Right lobe of liver (tissue), 6 donors: ENCODE data around the gene IBA57. TPM values are rescaled to one million over a fixed set of nuclear protein-coding genes. Genes with fewer than 3 reads are reported as not detected.

Experiments
- ATAC-seq, 4 donors: fragments of 200-7000 bp; cut with Tn5 transposase; one replicate each; pipeline ENCODE4 v1.9.1; 2020; ENCODE audit warnings: mild to moderate bottlenecking in 4 of 4, moderate library complexity in 4 of 4
- DNase-seq, 3 donors: peaks; one replicate each; pipeline ENCODE4 v3.0.0-alpha.2; 2020
- H3K27ac ChIP-seq, 3 donors: fragments of 200-600 bp; one replicate each; pipeline ENCODE4 v1.8.0; 2022
- H3K27me3 ChIP-seq, 2 donors: fragments of 200-600 bp; one replicate each; pipeline ENCODE4 v1.8.0; 2022
- H3K36me3 ChIP-seq, 4 donors: fragments of 200-600 bp; sonication (generic) in 1 of 4; one replicate each; pipeline versions ENCODE4 v1.5.1 to v1.8.0; 2017 to 2022; ENCODE audit warnings: control low read depth in 1 of 4
- H3K4me1 ChIP-seq, 4 donors: fragments of 200-600 bp; sonication (generic) in 1 of 4; one replicate each; pipeline versions ENCODE4 v1.5.1 to v1.8.0; 2017 to 2022; ENCODE audit warnings: control low read depth in 1 of 4
- H3K4me3 ChIP-seq, 3 donors: fragments of 200-600 bp; one replicate each; pipeline ENCODE4 v1.8.0; 2022
- H3K9me3 ChIP-seq, 4 donors: fragments of 200-600 bp; sonication (generic) in 1 of 4; one replicate each; pipeline versions ENCODE4 v1.5.1 to v1.8.0; 2017 to 2022; ENCODE audit warnings: control low read depth in 1 of 4
- POLR2A ChIP-seq: fragments of 450-650 bp; IDR thresholded peaks from one replicate; pipeline ENCODE4 v1.6.1; 2017; ENCODE audit warnings: antibody characterized with exemption, mild to moderate bottlenecking
- WGBS: methylation state at CpG from one replicate; pipeline ENCODE4 v1.1.6; 2018; ENCODE audit warnings: low coverage, low lambda C conversion rate; ENCODE audit not compliant: insufficient coverage; ENCODE audit errors: missing lambda C conversion rate; 5-methylcytosine and 5-hydroxymethylcytosine counted together
- intact Hi-C, 2 donors: fragments of 100-400 bp; cut with DNase I; formaldehyde crosslinking; loops; one replicate each; pipeline versions ENCODE4 v1.11.2 to v1.14.1; 2022
- total RNA-seq, 6 experiments: library from RNA; depleted of rRNA in 2 of 6; stranded (reverse); fragments of >200 nt in 2 of 6; fragmentation: NEBNext Ultra II Directional in 3 of 6; extraction: Animal tissue kit (Norgen Biotek cat#: 25700) in 3 of 6; gene quantifications; one replicate each; pipeline versions ENCODE4 v1.1.0 to v1.2.4, GENCODE V29; 2016 to 2023
- TF ChIP-seq, protein P1 (sequence below), 4 donors: fragments of 200-600 bp in 3 of 4; fragments of 450-650 bp in 1 of 4; IDR thresholded peaks; one replicate each; pipeline versions ENCODE4 v1.5.1 to v1.8.0; 2016 to 2022; ENCODE audit warnings: antibody characterized with exemption in 4 of 4, mild to moderate bottlenecking in 2 of 4
- donor health status: DM: no; HTN: yes; CAD: no.
- donor health status: DM: no; HTN: no; CAD: no.
- donor health status: DM: no; HTN: no; CAD: no.
- donor health status: DM: no; HTN: yes; CAD: no.
- donor health status: DM: no; HTN: yes; CAD: no.

Gene IBA57
- total RNA-seq, 6 experiments from 2014 or later: 5.1 to 8.0 (median 6.1) TPM

- no peak overlapping the region for H3K4me3 ChIP-seq
- intact Hi-C loops: no loop called here
- no peaks in the 10 kb centered on the region for H3K4me1 ChIP-seq
- H3K9me3 ChIP-seq: no peaks in the 10 kb centered on the region
- TF ChIP-seq POLR2A: no peak
- TF ChIP-seq, protein P1, sequence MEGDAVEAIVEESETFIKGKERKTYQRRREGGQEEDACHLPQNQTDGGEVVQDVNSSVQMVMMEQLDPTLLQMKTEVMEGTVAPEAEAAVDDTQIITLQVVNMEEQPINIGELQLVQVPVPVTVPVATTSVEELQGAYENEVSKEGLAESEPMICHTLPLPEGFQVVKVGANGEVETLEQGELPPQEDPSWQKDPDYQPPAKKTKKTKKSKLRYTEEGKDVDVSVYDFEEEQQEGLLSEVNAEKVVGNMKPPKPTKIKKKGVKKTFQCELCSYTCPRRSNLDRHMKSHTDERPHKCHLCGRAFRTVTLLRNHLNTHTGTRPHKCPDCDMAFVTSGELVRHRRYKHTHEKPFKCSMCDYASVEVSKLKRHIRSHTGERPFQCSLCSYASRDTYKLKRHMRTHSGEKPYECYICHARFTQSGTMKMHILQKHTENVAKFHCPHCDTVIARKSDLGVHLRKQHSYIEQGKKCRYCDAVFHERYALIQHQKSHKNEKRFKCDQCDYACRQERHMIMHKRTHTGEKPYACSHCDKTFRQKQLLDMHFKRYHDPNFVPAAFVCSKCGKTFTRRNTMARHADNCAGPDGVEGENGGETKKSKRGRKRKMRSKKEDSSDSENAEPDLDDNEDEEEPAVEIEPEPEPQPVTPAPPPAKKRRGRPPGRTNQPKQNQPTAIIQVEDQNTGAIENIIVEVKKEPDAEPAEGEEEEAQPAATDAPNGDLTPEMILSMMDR (IDR thresholded peaks at IDR 0.05): no peak
- WGBS: 61% methylated on average over 6 of the region's 12 CpGs
- peak overlapping the region in 1 of 3 donors; percentile 31 for H3K27ac ChIP-seq
- H3K27me3 ChIP-seq: no peaks in the 10 kb centered on the region
- H3K36me3 ChIP-seq: peaks cover 0 to 4% (median 0%) of the 10 kb centered on the region in 4 donors
- peak in 2 of 4 donors; percentile 17 to 36 for ATAC-seq
- DNase-seq: no peak
Observed at GRCh38 chr1:228178737-228179684, 13.4 kb downstream of the IBA57 start.

- WGBS: 83% methylated on average over 4 of the region's 4 CpGs
- DNase-seq (no peak), ATAC-seq (peak in 1 of 4 donors; percentile 38)
- Histone ChIP-seq H3K4me3 (no peak overlapping the region), H3K27me3 (no peaks in the 10 kb centered on the region), H3K36me3 (no peaks in the 10 kb centered on the region), H3K9me3 (no peaks in the 10 kb centered on the region), H3K27ac (no peak overlapping the region), H3K4me1 (no peaks in the 10 kb centered on the region)
- TF ChIP-seq, protein P1 (IDR thresholded peaks at IDR 0.05): peak; percentile 9 to 24 (median 21)
- no peak for TF ChIP-seq POLR2A
- intact Hi-C loops: no loop called here
Observed at GRCh38 chr1:228180271-228180958, 14.8 kb downstream of the IBA57 start.

DNA sequence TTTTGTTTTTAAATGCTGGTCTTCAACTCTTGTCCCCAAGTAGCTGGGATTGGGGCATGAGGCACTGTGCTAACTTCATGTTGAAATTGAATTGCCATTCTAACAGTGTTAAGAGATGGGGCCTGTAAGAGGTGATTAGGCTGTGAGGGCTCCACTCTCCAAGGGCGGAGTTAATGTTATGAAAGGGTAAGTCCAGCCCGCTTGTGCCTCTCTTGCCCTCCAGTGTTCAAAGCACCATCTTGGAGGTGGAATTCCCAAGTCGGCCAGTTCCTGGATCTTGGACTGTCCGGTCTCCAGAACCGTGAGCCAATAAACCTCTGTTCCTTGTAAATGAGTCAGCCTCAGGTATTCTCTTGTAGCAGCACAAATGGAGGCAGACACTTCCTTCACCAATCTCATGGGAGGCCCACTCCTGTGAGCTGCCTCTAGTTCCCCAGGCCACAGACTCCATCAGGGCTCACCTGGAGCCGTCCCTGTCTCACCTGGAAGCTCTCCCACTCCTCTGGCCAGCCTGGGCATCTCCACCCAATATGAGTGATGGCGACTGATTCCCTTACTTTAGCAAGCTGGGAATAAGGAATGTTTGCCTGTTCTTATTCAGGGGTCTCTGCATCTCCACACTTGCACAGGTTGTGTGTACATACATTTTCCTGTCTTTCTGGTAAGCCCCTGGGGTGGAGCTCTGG is 15.5 kb downstream of the IBA57 start:
- Histone ChIP-seq H3K36me3 (no peaks in the 10 kb centered on the region), H3K4me3 (no peak overlapping the region), H3K27ac (no peak overlapping the region), H3K9me3 (no peaks in the 10 kb centered on the region), H3K27me3 (no peaks in the 10 kb centered on the region), H3K4me1 (no peaks in the 10 kb centered on the region)
- no peak for DNase-seq
- ATAC-seq: no peak
- intact Hi-C loops: no loop called here
- TF ChIP-seq, protein P1 (IDR thresholded peaks at IDR 0.05): no peak
- TF ChIP-seq POLR2A: no peak
- WGBS: 90% methylated on average over 2 of the region's 7 CpGs

- intact Hi-C loops: no loop called here
- Histone ChIP-seq H3K9me3 (no peaks in the 10 kb centered on the region), H3K36me3 (no peaks in the 10 kb centered on the region), H3K4me3 (no peak overlapping the region), H3K4me1 (no peaks in the 10 kb centered on the region), H3K27me3 (no peaks in the 10 kb centered on the region), H3K27ac (no peak overlapping the region)
- 94% methylated on average over 9 of the region's 9 CpGs for WGBS
- TF ChIP-seq POLR2A: no peak
- TF ChIP-seq, protein P1 (IDR thresholded peaks at IDR 0.05): no peak
- no peak for ATAC-seq
- no peak for DNase-seq
Observed at GRCh38 chr1:228181645-228182034, 16.0 kb downstream of the IBA57 start.
